IPS-20b (cell line): Measurements from ENCODE around the gene RAET1G.
"Not testable (repeated sequence)": the region's sequence is repeated elsewhere in the genome, so short reads cannot be mapped to it uniquely, and the experiment has no call there.

Experiments used
- H3K27ac ChIP-seq: one replicate; pipeline ENCODE4 v1.5.1; 2013; ENCODE audit warnings: low read length
- H3K27me3 ChIP-seq: 2 replicates; pipeline ENCODE4 v1.6.1; 2013; ENCODE audit warnings: mild to moderate bottlenecking, low read length, inconsistent platforms; ENCODE audit not compliant: insufficient read depth
- H3K36me3 ChIP-seq: 2 replicates; pipeline ENCODE4 v1.6.1; 2013; ENCODE audit warnings: low read depth, mild to moderate bottlenecking, inconsistent platforms, low read length, moderate library complexity; ENCODE audit not compliant: insufficient read depth
- H3K4me1 ChIP-seq: 2 replicates; pipeline ENCODE4 v1.6.1; 2013; ENCODE audit warnings: mild to moderate bottlenecking, control low read depth, inconsistent platforms, low read length, moderate library complexity; ENCODE audit not compliant: insufficient read depth
- H3K4me3 ChIP-seq: 2 replicates; pipeline ENCODE4 v1.5.1; 2013; ENCODE audit warnings: mild to moderate bottlenecking, low read length, inconsistent platforms
- H3K9ac ChIP-seq: 2 replicates; pipeline ENCODE4 v1.6.1; 2013; ENCODE audit warnings: low read depth, mild to moderate bottlenecking, inconsistent platforms, low read length, moderate library complexity
- H3K9me3 ChIP-seq: 2 replicates; pipeline ENCODE4 v1.6.1; 2013; ENCODE audit warnings: mild to moderate bottlenecking, low read depth, low read length, inconsistent platforms; ENCODE audit not compliant: insufficient read depth

The RAET1G gene

DNA sequence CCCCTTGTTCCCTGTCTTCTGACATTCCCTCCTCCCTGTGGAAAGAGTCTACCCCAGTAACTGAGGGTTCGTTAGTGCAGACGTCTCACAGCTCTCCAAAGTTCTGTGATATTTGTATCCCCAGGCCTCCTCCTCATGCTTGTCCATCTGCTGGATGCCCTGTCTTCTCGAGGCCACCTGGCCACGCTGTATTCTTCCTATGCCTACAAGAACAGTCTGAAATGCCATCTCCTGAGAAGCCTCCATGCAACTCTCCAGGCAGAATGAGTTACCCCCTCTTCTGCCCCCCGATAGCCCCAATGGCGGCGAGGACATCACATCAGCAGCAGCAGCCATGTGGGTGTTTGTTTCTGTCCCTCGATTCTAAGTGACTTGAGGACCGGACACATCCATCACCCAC lies 28.2 kb upstream of the RAET1G start:
- peaks cover 95% of the 10 kb centered on the region for H3K27me3 ChIP-seq
- no peak overlapping the region for H3K9ac ChIP-seq
- H3K9me3 ChIP-seq, result no peaks in the 10 kb centered on the region
- no peaks in the 10 kb centered on the region for H3K4me1 ChIP-seq
- no peak overlapping the region for H3K27ac ChIP-seq
- H3K4me3 ChIP-seq, result no peak overlapping the region
- no peaks in the 10 kb centered on the region for H3K36me3 ChIP-seq

DNA sequence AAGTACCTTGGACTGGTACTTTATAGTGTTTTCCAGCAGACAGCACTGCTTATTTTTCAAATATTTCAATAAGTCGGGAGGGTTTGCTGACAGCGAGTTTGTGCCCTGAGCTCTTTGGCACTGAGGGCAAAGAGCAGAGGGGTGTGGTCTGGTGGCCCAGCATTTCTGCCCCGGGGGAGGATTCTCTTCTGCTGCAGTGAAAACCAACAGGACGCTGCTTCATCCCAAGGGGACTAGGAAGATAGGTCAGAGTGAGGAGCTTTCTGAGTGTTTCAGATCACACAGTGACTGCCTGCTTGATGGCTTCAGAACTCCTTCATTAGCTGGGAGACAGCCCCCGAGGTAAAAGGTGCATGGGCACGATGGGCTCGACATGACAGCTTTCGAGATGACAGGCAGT lies 27.5 kb upstream of the RAET1G start:
- no peaks in the 10 kb centered on the region for H3K36me3 ChIP-seq
- no peaks in the 10 kb centered on the region for H3K9me3 ChIP-seq
- H3K4me1 ChIP-seq, result no peaks in the 10 kb centered on the region
- H3K27me3 ChIP-seq, result peaks cover 89% of the 10 kb centered on the region
- H3K9ac ChIP-seq, result no peak overlapping the region
- no peak overlapping the region for H3K4me3 ChIP-seq
- no peak overlapping the region for H3K27ac ChIP-seq

DNA sequence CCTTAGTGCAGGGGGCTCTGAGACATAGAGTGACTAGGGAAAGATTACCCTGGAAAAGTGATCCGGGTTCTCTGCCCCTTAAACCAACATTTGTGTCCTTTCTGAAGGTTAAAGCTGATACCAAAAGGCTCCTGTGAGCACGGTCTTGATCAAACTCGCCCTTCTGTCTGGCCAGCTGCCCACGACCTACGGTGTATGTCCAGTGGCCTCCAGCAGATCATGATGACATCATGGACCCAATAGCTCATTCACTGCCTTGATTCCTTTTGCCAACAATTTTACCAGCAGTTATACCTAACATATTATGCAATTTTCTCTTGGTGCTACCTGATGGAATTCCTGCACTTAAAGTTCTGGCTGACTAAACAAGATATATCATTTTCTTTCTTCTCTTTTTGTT lies 25.7 kb upstream of the RAET1G start:
- H3K27ac ChIP-seq, result no peak overlapping the region
- no peaks in the 10 kb centered on the region for H3K36me3 ChIP-seq
- H3K9me3 ChIP-seq, result no peaks in the 10 kb centered on the region
- no peak overlapping the region for H3K9ac ChIP-seq
- no peak overlapping the region for H3K4me3 ChIP-seq
- peaks cover 78% of the 10 kb centered on the region for H3K27me3 ChIP-seq
- H3K4me1 ChIP-seq, result no peaks in the 10 kb centered on the region

DNA sequence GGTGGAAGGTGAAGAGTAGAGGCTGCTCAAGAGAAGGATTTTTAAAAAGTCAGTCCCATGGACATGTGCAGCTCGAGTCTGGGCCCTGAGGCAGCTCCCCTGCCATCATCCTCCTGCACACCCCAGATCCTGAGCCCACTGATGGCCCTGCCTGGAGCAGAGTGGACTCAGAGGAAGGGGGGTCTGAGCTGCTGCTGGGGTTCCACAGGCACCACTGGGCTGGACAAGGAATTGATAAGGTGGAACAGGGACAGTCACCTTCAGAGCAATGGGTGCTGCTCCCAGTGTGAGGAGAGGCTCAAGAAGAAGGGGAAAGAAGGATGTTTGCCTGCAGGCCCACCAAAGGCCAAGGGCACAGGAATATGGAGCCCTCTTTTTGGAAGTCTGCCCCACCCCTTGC lies 25.1 kb upstream of the RAET1G start:
- H3K9me3 ChIP-seq, result no peaks in the 10 kb centered on the region
- H3K4me3 ChIP-seq, result no peak overlapping the region
- H3K9ac ChIP-seq, result no peak overlapping the region
- H3K36me3 ChIP-seq, result no peaks in the 10 kb centered on the region
- H3K4me1 ChIP-seq, result no peaks in the 10 kb centered on the region
- no peak overlapping the region for H3K27ac ChIP-seq
- peaks cover 78% of the 10 kb centered on the region for H3K27me3 ChIP-seq

DNA sequence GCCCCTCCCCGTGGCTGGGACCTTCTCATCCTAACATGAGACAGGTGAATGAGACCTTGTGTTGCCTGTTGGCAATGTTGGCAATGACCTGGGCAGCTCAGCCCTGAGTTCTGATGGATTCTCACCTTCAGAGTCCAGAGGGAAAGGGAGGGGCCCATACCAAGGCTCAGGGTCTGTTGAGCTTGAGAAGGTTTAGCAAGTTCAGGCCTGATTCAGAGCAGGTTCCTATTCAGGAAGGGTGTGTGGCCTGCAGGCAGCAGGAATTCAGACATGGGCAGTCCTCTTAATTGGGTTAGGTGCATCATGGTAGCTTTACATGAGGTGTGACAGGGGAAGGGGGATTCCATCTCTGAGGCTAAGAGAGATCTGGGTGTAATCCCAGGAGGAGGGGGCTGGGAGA lies 24.6 kb upstream of the RAET1G start:
- H3K36me3 ChIP-seq, H3K4me1 ChIP-seq, H3K9me3 ChIP-seq, H3K4me3 ChIP-seq, H3K9ac ChIP-seq, H3K27ac ChIP-seq: not testable (repeated sequence)
- H3K27me3 ChIP-seq, result peaks cover 78% of the 10 kb centered on the region

DNA sequence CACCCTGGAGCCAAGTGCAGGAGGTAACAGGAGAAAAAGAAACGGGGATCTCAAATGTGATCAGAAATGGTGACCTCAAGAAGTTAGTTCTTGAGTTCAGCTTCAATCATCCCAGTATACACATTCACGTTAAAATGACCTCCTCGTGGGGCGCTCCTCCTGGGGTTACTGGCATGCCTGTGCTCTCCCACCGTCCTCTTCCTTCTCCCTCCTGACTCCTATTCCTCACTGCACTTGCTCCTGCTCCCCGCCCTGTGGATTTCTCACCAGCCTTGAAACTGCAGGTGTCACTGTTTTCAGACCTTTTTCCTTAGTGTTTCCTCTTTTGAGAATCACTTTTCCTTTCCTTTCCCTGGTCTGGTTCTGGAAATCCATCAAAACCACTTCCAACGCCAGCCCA lies 23.7 kb upstream of the RAET1G start:
- not testable (repeated sequence) for H3K4me1 ChIP-seq, H3K27ac ChIP-seq, H3K36me3 ChIP-seq, H3K9ac ChIP-seq, H3K4me3 ChIP-seq, H3K9me3 ChIP-seq
- peaks cover 78% of the 10 kb centered on the region for H3K27me3 ChIP-seq

DNA sequence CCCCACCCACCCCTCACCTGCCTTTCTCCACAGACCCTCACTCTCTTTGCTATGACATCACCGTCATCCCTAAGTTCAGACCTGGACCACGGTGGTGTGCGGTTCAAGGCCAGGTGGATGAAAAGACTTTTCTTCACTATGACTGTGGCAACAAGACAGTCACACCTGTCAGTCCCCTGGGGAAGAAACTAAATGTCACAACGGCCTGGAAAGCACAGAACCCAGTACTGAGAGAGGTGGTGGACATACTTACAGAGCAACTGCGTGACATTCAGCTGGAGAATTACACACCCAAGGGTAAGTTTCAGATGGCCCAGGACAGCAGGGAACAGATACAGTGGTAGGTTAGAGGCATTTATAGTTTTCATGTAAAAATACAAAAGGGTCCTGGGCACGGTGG lies 22.4 kb upstream of the RAET1G start:
- not testable (repeated sequence) for H3K36me3 ChIP-seq, H3K9me3 ChIP-seq, H3K9ac ChIP-seq, H3K27ac ChIP-seq, H3K4me3 ChIP-seq, H3K4me1 ChIP-seq
- H3K27me3 ChIP-seq, result peaks cover 78% of the 10 kb centered on the region

DNA sequence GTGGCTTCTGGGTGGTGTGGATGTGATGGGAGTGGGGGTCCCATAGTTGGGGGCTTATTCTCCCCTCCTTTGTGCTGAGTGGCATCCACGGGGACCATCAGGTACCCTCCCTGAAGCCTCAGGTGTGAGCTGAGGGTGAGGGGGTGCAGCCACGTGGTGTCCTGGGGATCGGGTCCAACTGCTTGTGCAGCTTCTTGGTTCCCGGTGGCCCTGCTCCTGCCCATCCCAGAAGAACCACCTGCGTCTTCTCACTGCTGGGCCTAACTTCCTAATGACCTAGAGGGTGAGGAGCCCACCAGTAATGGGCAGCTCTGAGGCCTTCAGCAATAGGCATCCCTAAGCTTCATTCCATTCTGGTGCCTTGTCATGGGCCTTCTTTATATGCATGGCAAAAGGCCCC lies 20.4 kb upstream of the RAET1G start:
- not testable (repeated sequence) for H3K4me3 ChIP-seq, H3K27ac ChIP-seq, H3K9me3 ChIP-seq, H3K4me1 ChIP-seq, H3K36me3 ChIP-seq, H3K9ac ChIP-seq
- H3K27me3 ChIP-seq, result peaks cover 78% of the 10 kb centered on the region

DNA sequence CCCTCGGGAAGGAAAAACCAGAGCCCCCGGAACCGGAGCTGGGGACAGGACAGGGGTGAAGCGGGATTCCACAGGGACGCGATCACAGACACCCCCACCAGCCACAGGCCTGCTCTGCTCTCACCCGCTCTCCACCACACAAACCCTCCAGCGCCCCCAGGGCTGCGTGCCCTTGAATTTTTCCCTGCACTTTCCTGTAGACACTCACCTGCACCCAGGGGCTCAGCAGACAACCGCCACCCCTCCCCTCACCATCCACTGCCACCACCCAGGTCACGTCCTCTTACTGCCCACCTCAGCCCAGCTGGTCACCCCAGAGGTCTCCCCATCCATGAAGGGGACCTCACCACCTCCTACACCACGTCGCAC lies 19.5 kb upstream of the RAET1G start:
- H3K9ac ChIP-seq, result no peak overlapping the region
- H3K36me3 ChIP-seq, result no peaks in the 10 kb centered on the region
- peak overlapping the region; percentile 79; the same call in 1 of the 2 replicates for H3K4me3 ChIP-seq
- no peak overlapping the region for H3K27ac ChIP-seq
- peaks cover 9% of the 10 kb centered on the region; the same call in 1 of the 2 replicates for H3K9me3 ChIP-seq
- H3K4me1 ChIP-seq, result no peaks in the 10 kb centered on the region; the same call in 1 of the 2 replicates
- peaks cover 78% of the 10 kb centered on the region for H3K27me3 ChIP-seq

DNA sequence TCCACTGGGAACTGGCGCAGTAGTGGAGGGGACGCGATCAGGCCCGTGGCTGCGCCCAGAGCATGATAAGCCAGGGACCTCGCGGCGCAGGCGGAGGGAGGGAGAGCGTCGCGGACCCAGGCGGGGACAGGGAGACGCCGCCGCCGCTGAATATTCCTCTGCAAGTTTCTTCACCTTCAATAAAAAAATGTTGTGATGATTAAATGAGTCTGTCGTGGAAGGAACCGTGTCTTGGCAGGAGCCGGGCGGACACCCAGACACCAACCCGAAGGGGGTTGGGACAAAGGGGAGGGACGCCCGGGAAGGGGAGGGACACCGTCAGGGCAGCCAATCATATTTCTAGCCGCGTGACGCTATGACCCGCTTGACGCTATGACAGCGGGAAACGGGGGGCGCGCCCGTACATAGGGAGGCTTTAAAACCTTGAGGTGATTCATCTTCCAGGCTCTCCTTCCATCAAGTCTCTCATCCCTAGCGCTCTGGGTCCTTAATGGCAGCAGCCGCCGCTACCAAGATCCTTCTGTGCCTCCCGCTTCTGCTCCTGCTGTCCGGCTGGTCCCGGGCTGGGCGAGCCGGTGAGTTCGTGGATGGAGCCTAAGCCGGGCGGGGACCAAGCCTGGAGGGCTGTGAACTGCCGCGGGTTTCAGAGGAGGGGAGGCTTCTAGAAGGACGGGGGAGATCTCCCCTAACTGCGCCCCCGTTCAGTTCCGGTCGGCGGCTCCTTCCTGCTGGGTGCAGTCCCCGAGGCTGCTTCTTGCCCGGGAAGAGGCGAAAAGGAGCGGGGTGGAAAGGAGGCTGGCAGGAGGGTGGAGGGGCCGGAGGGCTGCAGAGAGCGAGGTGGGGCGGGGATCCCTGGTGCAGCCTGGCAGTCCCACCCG lies 18.9 kb upstream of the RAET1G start, which contains the start of gene ULBP2:
Gene ULBP2 (plus strand): TSS at position 432 of the 878 bp plus-strand sequence. CDS start 59 bp downstream, at position 491.
- no peak within 1 kb of the TSS for H3K27ac ChIP-seq
- H3K9ac ChIP-seq, result no peak within 1 kb of the TSS
- H3K4me1 ChIP-seq, result no peaks in the 10 kb centered on the region; the same call in 1 of the 2 replicates
- H3K36me3 ChIP-seq, result no peaks in the 10 kb centered on the region
- peak within 1 kb of the TSS; percentile 79 for H3K4me3 ChIP-seq
- peaks cover 83% of the 10 kb centered on the region for H3K27me3 ChIP-seq
- H3K9me3 ChIP-seq, result peaks cover 9% of the 10 kb centered on the region; the same call in 1 of the 2 replicates

DNA sequence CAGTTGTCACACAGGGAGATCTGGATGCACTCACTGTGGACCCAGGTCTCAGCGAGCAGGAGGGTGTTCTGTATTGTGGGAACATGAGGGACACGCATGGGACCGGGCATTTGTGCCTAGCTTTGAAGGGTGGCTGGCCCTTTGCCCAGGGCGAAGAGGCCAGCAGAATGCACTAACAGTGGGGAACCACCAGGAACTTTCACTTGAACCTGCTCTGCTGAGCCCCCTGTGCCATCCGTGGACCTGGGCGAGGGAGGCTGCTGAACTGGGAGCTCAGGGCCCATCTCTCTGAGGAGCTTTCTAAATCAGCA lies 17.7 kb upstream of the RAET1G start:
- no peaks in the 10 kb centered on the region; the same call in 1 of the 2 replicates for H3K4me1 ChIP-seq
- H3K27me3 ChIP-seq, result peaks cover 87% of the 10 kb centered on the region
- no peak overlapping the region for H3K27ac ChIP-seq
- peaks cover 9% of the 10 kb centered on the region; the same call in 1 of the 2 replicates for H3K9me3 ChIP-seq
- H3K4me3 ChIP-seq, result no peak overlapping the region
- H3K9ac ChIP-seq, result no peak overlapping the region
- H3K36me3 ChIP-seq, result no peaks in the 10 kb centered on the region

DNA sequence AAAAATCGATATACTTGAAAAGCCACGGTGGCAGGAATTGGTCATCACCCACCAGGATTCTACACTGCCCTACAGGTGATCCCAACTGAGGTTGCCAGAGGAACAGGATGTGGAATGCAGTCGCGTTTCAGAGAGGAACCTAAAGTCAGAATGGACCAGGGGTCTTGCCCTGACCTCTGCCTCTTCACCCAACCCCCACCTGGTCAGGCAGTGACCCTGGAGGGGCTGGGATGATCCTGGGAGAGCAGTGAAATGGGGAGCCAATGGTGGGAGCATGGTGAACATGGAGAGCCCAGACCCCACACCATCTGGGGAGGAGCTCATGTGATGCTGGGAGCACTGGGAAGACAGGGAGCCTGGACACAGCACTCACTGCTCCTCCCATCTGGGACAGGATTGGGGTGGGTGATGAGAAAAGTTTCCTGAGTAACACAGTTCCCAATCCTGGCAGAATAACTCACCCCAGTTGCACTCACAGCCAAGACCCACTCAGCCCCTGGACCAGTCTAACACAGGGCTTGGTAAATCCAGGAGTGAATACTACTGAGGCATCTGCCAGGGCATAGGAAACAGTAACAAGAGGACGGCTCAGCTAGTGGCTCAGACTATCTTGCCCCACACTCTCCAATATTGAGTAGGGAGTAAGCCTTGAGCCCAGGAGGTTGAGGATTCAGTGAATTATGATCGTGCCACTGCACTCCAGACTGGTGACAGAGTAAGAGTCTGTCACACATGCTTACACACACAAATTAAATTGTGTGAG lies 17.2 kb upstream of the RAET1G start:
- Histone ChIP-seq H3K9me3 (peaks cover 9% of the 10 kb centered on the region; the same call in 1 of the 2 replicates), H3K4me1 (no peaks in the 10 kb centered on the region; the same call in 1 of the 2 replicates), H3K27ac (no peak overlapping the region), H3K4me3 (no peak overlapping the region), H3K27me3 (peaks cover 92% of the 10 kb centered on the region), H3K36me3 (no peaks in the 10 kb centered on the region), H3K9ac (no peak overlapping the region)
